22Rv1 (cell line): Measurements from ENCODE around the gene SLC15A4.
A peak's percentile ranks its signal among the peaks of the same experiment; 100 is the strongest.

Source experiments
- H3K27ac ChIP-seq: fragments of 450-650 bp; 2 replicates; pipeline ENCODE4 v1.5.1; 2017
- CTCF ChIP-seq: fragments of 450-650 bp; IDR thresholded peaks from 2 replicates; pipeline ENCODE4 v1.5.1; 2017; ENCODE audit warnings: mild to moderate bottlenecking
- ZFX ChIP-seq: fragments of 450-650 bp; IDR thresholded peaks from 2 replicates; pipeline ENCODE4 v1.6.1; 2017; ENCODE audit warnings: antibody characterized with exemption, borderline replicate concordance

Gene SLC15A4

GRCh38 chr12:128823916-128824839, at the start of gene SLC15A4:
Gene SLC15A4, minus strand, starts transcription at chr12:128823958. Its CDS starts 15 bp downstream, at chr12:128823943.
- TF ChIP-seq ZFX (no peak), CTCF (no peak)
- H3K27ac ChIP-seq, result peak within 1 kb of the TSS; percentile 89

GRCh38 chr12:128872303-128872702, 48.5 kb upstream of the SLC15A4 start:
- H3K27ac ChIP-seq, result no peak overlapping the region
- no peak for TF ChIP-seq CTCF

- TF ChIP-seq ZFX, result no peak
- TF ChIP-seq CTCF, result no peak
- no peak overlapping the region for H3K27ac ChIP-seq
Observed at GRCh38 chr12:128871516-128871892, 47.7 kb upstream of the SLC15A4 start.

- TF ChIP-seq ZFX (no peak), CTCF (no peak)
- no peak overlapping the region for H3K27ac ChIP-seq
Observed at GRCh38 chr12:128867466-128867865, 43.7 kb upstream of the SLC15A4 start.

- no peak for TF ChIP-seq CTCF
- no peak for TF ChIP-seq ZFX
- no peak overlapping the region for H3K27ac ChIP-seq
Observed at GRCh38 chr12:128864516-128865186, 40.9 kb upstream of the SLC15A4 start.

- no peak for TF ChIP-seq CTCF
- no peak for TF ChIP-seq ZFX
- H3K27ac ChIP-seq, result no peak overlapping the region
Observed at GRCh38 chr12:128863957-128864356, 40.2 kb upstream of the SLC15A4 start.
